ENCODE results near the gene PNKP. TPM values are rescaled to one million over a fixed set of nuclear protein-coding genes. Genes with fewer than 3 reads are reported as not detected.

PNKP gene
- total and polyA plus RNA-seq, 2 of the 8 experiments (the other 6 are each of a cell fraction or from before 2014, with no cell fraction given), result 45.8 to 105 TPM

- TF ChIP-seq CHD7 (IDR thresholded peaks at IDR 0.05; ENCODE audit: insufficient replicate concordance, low read length), result no peak
- TF ChIP-seq SRF (IDR thresholded peaks at IDR 0.05; ENCODE audit: low read depth, low read length), result no peak
- no peak for TF ChIP-seq SP4 (IDR thresholded peaks at IDR 0.05; ENCODE audit: low read length)
- TF ChIP-seq TAF7 (optimal IDR thresholded peaks at IDR 0.05; ENCODE audit: borderline replicate concordance, low read depth, low read length), result no peak
- TF ChIP-seq RXRA (IDR thresholded peaks at IDR 0.05; ENCODE audit: insufficient read depth, low read depth, low read length), result no peak
- no peak for TF ChIP-seq USF2 (IDR thresholded peaks at IDR 0.05; ENCODE audit: low read length)
- no peak for TF ChIP-seq SIN3A (conservative IDR thresholded peaks at IDR 0.05 in 1 of 2, IDR thresholded peaks at IDR 0.05 in 1 of 2; ENCODE audit: low read depth in 1 of 2, low read length in 2 of 2)
- no peak for TF ChIP-seq RBBP5 (IDR thresholded peaks at IDR 0.05; ENCODE audit: borderline replicate concordance, low read depth, low read length)
- no peak for TF ChIP-seq ASH2L (IDR thresholded peaks at IDR 0.05; ENCODE audit: low read length)
- TF ChIP-seq BCL11A (IDR thresholded peaks at IDR 0.05; ENCODE audit: low read depth in 2 of 2, low read length in 2 of 2), result no peak
- TF ChIP-seq CEBPB (IDR thresholded peaks at IDR 0.05; ENCODE audit: low read depth, low read length), result no peak
Measured at GRCh38 chr19:49846408-49846807, 21.0 kb downstream of the PNKP start (continued).

All from H1 (cell line).